ENCODE measurements around the gene PPARGC1A. TPM values are rescaled to one million over a fixed set of nuclear protein-coding genes. Genes with fewer than 3 reads are reported as not detected.

PPARGC1A gene
- 0.38 and 1.1 TPM in 2 replicates for total RNA-seq

GRCh38 chr4:23889814-23890341, at the start of gene PPARGC1A:
Gene PPARGC1A, minus strand, starts transcription at chr4:23890047. Its CDS starts 90 bp downstream, at chr4:23889957.

